Astrocyte (in vitro differentiated cells and primary cell): Measurements from ENCODE around the gene JAGN1. TPM values are rescaled to one million over a fixed set of nuclear protein-coding genes. Genes with fewer than 3 reads are reported as not detected.

ENCODE experiments used
- DNase-seq: peaks from one replicate; pipeline ENCODE4 v3.0.0-alpha.2; 2010; ENCODE audit warnings: low read depth
- FAIRE-seq: peaks from 2 replicates; lab custom pipeline; 2011; peaks lifted over from hg19 to GRCh38; lab: Jason Lieb, UNC
- H2AFZ ChIP-seq: 2 replicates; pipeline ENCODE4 v1.6.0; 2012; ENCODE audit warnings: low read depth, low read length, inconsistent platforms
- H3K27ac ChIP-seq: 2 replicates; pipeline ENCODE4 v1.5.1; 2011; ENCODE audit warnings: low read depth, low read length, inconsistent platforms
- H3K27me3 ChIP-seq: 2 replicates; pipeline ENCODE4 v1.6.0; 2011; ENCODE audit warnings: low read length, inconsistent platforms; ENCODE audit not compliant: insufficient read depth
- H3K36me3 ChIP-seq: 2 replicates; pipeline ENCODE4 v1.5.1; 2011; ENCODE audit warnings: low read length, inconsistent platforms; ENCODE audit not compliant: insufficient read depth
- H3K4me1 ChIP-seq: 2 replicates; pipeline ENCODE4 v1.5.1; 2011; ENCODE audit warnings: low read length, inconsistent platforms; ENCODE audit not compliant: insufficient read depth
- H3K4me2 ChIP-seq: 2 replicates; pipeline ENCODE4 v1.6.0; 2012; ENCODE audit warnings: low read length, inconsistent platforms
- H3K4me3 ChIP-seq: 2 replicates; pipeline ENCODE4 v1.5.1; 2011; ENCODE audit warnings: low read depth, mild to moderate bottlenecking, low read length, inconsistent platforms; ENCODE audit not compliant: insufficient read depth
- H3K79me2 ChIP-seq: 2 replicates; pipeline ENCODE4 v1.6.0; 2012; ENCODE audit warnings: mild to moderate bottlenecking, low read length, inconsistent platforms; ENCODE audit not compliant: insufficient read depth
- H3K9ac ChIP-seq: 2 replicates; pipeline ENCODE4 v1.6.0; 2012; ENCODE audit warnings: mild to moderate bottlenecking, low read length, inconsistent platforms
- H3K9me3 ChIP-seq: 2 replicates; pipeline ENCODE4 v1.5.1; 2012; ENCODE audit warnings: low read depth, mild to moderate bottlenecking, low read length, inconsistent platforms; ENCODE audit not compliant: insufficient read depth
- H4K20me1 ChIP-seq: 2 replicates; pipeline ENCODE4 v1.6.0; 2012; ENCODE audit warnings: low read length, inconsistent platforms; ENCODE audit not compliant: insufficient read depth
- H3K27ac Mint-ChIP-seq: one replicate; pipeline ENCODE4 v1.8.0; 2021; ENCODE audit warnings: mild to moderate bottlenecking, mixed read lengths; ENCODE audit not compliant: unreplicated experiment
- H3K27me3 Mint-ChIP-seq: one replicate; pipeline ENCODE4 v1.8.0; 2021; ENCODE audit warnings: low read depth, mixed read lengths; ENCODE audit not compliant: unreplicated experiment
- H3K36me3 Mint-ChIP-seq: one replicate; pipeline ENCODE4 v1.8.0; 2021; ENCODE audit warnings: low read depth, mixed read lengths; ENCODE audit not compliant: unreplicated experiment
- H3K4me1 Mint-ChIP-seq: one replicate; pipeline ENCODE4 v1.8.0; 2021; ENCODE audit warnings: low read depth, mixed read lengths; ENCODE audit not compliant: unreplicated experiment
- H3K4me3 Mint-ChIP-seq: one replicate; pipeline ENCODE4 v1.8.0; 2021; ENCODE audit warnings: mild to moderate bottlenecking, moderate library complexity, mixed read lengths; ENCODE audit not compliant: unreplicated experiment
- H3K9me3 Mint-ChIP-seq: one replicate; pipeline ENCODE4 v1.8.0; 2021; ENCODE audit warnings: mild to moderate bottlenecking, mixed read lengths; ENCODE audit not compliant: unreplicated experiment
- EZH2 ChIP-seq: IDR thresholded peaks from 2 replicates; pipeline ENCODE4 v1.6.1; 2012; ENCODE audit warnings: mild to moderate bottlenecking, low read length, inconsistent platforms; ENCODE audit not compliant: insufficient read depth
- total RNA-seq: library from RNA; stranded (reverse); gene quantifications from 2 replicates; pipeline ENCODE4 v1.2.1, GENCODE V29; 2021
- TF ChIP-seq, protein P1 (sequence below): IDR thresholded peaks from 2 replicates; pipeline ENCODE4 v1.5.1; 2011; ENCODE audit warnings: low read depth, mild to moderate bottlenecking, inconsistent platforms, low read length, moderate library complexity; ENCODE audit not compliant: insufficient read depth

Gene JAGN1
- total RNA-seq, 1 donor from 2014 or later = 31.7 TPM

DNA sequence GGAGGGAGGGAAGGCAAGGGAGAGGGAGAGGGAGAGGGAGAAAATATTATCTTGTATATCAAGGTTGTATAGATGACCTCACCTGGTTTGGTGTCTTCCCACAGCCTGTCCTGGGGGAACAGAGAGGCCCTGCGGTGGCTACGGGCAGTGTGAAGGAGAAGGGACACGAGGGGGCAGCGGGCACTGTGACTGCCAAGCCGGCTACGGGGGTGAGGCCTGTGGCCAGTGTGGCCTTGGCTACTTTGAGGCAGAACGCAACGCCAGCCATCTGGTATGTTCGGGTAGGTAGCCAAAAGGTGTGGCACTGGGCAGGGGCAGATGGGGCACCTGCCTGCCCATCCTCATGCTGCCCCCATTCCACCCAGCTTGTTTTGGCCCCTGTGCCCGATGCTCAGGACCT lies 50.3 kb downstream of the JAGN1 start:
- no peaks in the 10 kb centered on the region for H3K27me3 Mint-ChIP-seq

DNA sequence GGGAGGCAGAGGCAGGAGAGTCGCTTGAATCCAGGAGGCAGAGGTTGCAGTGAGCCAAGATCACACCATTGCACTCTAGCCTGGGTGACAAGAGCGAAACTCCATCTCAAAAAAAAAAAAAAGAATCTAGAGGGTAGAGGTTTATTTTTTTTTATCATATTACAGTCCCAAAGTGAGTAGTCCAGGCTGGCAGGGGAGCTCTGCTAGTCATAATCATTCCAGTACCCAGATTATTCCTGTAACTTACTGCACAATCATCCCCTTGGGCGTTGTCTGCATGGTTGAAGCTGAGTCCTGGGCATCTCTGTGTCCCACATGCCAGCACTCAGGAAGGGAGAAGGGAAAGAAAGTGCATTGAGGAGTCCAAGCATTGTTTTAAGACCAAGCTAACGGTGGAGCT lies 51.8 kb downstream of the JAGN1 start:
- no peaks in the 10 kb centered on the region for H3K36me3 ChIP-seq
- H3K27ac Mint-ChIP-seq = no peak overlapping the region

More for the DNA sequence above, 50.3 kb downstream of the JAGN1 start:
- Mint-ChIP-seq H3K4me3 (no peak overlapping the region), H3K27ac (no peak overlapping the region), H3K36me3 (peaks cover 18% of the 10 kb centered on the region), H3K9me3 (no peaks in the 10 kb centered on the region), H3K4me1 (no peaks in the 10 kb centered on the region)
- FAIRE-seq = no peak
- Histone ChIP-seq H3K9me3 (no peaks in the 10 kb centered on the region), H3K27ac (no peak overlapping the region), H3K4me2 (no peak overlapping the region), H4K20me1 (no peaks in the 10 kb centered on the region), H3K4me3 (no peak overlapping the region), H3K27me3 (no peaks in the 10 kb centered on the region), H3K9ac (no peak overlapping the region), H3K79me2 (no peaks in the 10 kb centered on the region), H2AFZ (no peak overlapping the region), H3K4me1 (no peaks in the 10 kb centered on the region), H3K36me3 (no peaks in the 10 kb centered on the region)
- no peak for DNase-seq
- TF ChIP-seq, protein P1, sequence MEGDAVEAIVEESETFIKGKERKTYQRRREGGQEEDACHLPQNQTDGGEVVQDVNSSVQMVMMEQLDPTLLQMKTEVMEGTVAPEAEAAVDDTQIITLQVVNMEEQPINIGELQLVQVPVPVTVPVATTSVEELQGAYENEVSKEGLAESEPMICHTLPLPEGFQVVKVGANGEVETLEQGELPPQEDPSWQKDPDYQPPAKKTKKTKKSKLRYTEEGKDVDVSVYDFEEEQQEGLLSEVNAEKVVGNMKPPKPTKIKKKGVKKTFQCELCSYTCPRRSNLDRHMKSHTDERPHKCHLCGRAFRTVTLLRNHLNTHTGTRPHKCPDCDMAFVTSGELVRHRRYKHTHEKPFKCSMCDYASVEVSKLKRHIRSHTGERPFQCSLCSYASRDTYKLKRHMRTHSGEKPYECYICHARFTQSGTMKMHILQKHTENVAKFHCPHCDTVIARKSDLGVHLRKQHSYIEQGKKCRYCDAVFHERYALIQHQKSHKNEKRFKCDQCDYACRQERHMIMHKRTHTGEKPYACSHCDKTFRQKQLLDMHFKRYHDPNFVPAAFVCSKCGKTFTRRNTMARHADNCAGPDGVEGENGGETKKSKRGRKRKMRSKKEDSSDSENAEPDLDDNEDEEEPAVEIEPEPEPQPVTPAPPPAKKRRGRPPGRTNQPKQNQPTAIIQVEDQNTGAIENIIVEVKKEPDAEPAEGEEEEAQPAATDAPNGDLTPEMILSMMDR = no peak
- TF ChIP-seq EZH2 = no peak

More for the DNA sequence above, 51.8 kb downstream of the JAGN1 start:
- Histone ChIP-seq H2AFZ (no peak overlapping the region), H3K79me2 (no peaks in the 10 kb centered on the region), H3K9ac (no peak overlapping the region), H3K4me3 (no peak overlapping the region), H3K27me3 (no peaks in the 10 kb centered on the region), H3K4me2 (no peak overlapping the region), H3K27ac (no peak overlapping the region), H3K4me1 (peaks cover 5% of the 10 kb centered on the region), H4K20me1 (no peaks in the 10 kb centered on the region), H3K9me3 (no peaks in the 10 kb centered on the region)
- FAIRE-seq (no peak), DNase-seq (no peak)
- H3K36me3 Mint-ChIP-seq = peaks cover 15% of the 10 kb centered on the region
- H3K4me1 Mint-ChIP-seq = no peaks in the 10 kb centered on the region
- no peaks in the 10 kb centered on the region for H3K27me3 Mint-ChIP-seq
- H3K9me3 Mint-ChIP-seq = no peaks in the 10 kb centered on the region
- TF ChIP-seq EZH2 = no peak
- TF ChIP-seq, protein P1 = no peak
- no peak overlapping the region for H3K4me3 Mint-ChIP-seq
